SK-N-MC (cell line): Measurements from ENCODE around the gene SLC8A2.
"Not testable (repeated sequence)": the region's sequence is repeated elsewhere in the genome, so short reads cannot be mapped to it uniquely, and the experiment has no call there.

ENCODE experiments used
- DNase-seq: peaks from one replicate; pipeline ENCODE4 v3.0.0-alpha.2; 2011; ENCODE audit warnings: low read depth, low spot score
- H3K27ac ChIP-seq: fragments of 200-600 bp; sonication (generic); 2 replicates; pipeline ENCODE4 v1.5.1; 2016; ENCODE audit warnings: mixed run types
- H3K36me3 ChIP-seq: fragments of 200-600 bp; sonication (generic); 2 replicates; pipeline ENCODE4 v1.6.1; 2017; ENCODE audit warnings: antibody characterized with exemption, low read length, mixed read lengths; ENCODE audit not compliant: insufficient read depth
- H3K4me3 ChIP-seq: fragments of 200-600 bp; sonication (generic); 2 replicates; pipeline ENCODE4 v1.5.1; 2016
- H3K9ac ChIP-seq: fragments of 200-600 bp; sonication (generic); 2 replicates; pipeline ENCODE4 v1.8.0; 2017; ENCODE audit warnings: mixed run types, mixed read lengths; ENCODE audit not compliant: insufficient read length
- H3K9me3 ChIP-seq: fragments of 200-600 bp; sonication (generic); 2 replicates; pipeline ENCODE4 v1.6.1; 2017; ENCODE audit warnings: low read depth, mild to moderate bottlenecking, antibody characterized with exemption, low read length, moderate library complexity, mixed read lengths
- EZH2 ChIP-seq: fragments of 200-600 bp; sonication (generic); IDR thresholded peaks from one replicate; pipeline ENCODE4 v1.6.1; 2017; ENCODE audit warnings: antibody characterized with exemption
- FOXP2 ChIP-seq: optimal IDR thresholded peaks from 2 replicates; pipeline ENCODE3; 2011; ENCODE audit warnings: mild to moderate bottlenecking, moderate library complexity; ENCODE audit not compliant: insufficient read depth; ENCODE audit errors: extremely low read length, control extremely low read depth
- POLR2AphosphoS5 ChIP-seq: IDR thresholded peaks from 2 replicates; pipeline ENCODE4 v1.6.1; 2012; ENCODE audit warnings: mild to moderate bottlenecking, low read depth, low read length, borderline replicate concordance

SLC8A2 gene

GRCh38 chr19:47390533-47391488, 80.9 kb downstream of the SLC8A2 start:
- Histone ChIP-seq H3K36me3 (no peaks in the 10 kb centered on the region), H3K9ac (no peak overlapping the region), H3K27ac (no peak overlapping the region), H3K4me3 (no peak overlapping the region), H3K9me3 (no peaks in the 10 kb centered on the region)
- no peak for TF ChIP-seq POLR2AphosphoS5
- no peak for TF ChIP-seq FOXP2
- no peak for TF ChIP-seq EZH2
- DNase-seq, result no peak

DNA sequence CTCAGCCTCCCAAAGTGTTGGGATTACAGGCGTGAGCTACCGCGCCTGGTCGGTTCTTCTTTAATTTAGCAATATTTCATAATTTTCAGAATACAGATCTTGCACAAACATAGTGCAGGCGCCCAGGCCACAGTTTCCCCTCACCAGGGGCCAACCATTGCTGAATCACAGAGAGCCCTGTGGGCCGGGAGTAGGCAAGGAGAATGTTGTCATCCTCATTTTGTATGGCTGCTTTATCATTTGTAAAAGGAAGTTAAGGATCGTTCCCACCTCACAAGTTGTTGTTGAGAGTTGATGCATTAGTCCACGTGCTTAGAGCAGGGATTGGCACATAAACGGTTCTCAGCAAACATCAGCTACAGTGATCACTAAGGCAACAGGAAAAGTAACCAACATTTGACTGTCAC, 82.5 kb downstream of the SLC8A2 start:
- DNase-seq, result no peak

DNA sequence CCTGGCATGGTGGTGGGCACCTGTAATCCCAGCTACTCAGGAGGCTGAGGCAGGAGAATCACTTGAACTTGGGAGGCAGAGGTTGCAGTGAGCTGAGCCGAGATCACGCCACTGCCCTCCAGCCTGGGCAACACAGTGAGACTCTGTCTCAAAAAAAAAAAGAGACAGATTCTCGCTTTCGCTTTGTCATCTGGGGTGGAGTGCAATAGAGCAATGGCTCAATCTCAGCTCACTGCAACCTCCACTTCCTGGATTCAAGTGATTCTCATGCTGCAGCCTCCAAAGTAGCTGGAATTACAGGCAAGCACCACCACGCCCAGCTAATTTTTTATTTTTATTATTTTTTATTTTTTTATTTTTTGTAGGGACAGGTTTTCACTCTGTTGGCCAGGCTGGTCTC, 83.0 kb downstream of the SLC8A2 start:
- H3K9me3 ChIP-seq, H3K9ac ChIP-seq, H3K36me3 ChIP-seq, H3K27ac ChIP-seq, H3K4me3 ChIP-seq, DNase-seq: not testable (repeated sequence)

More for the DNA sequence above, 82.5 kb downstream of the SLC8A2 start:
- Histone ChIP-seq H3K36me3 (no peaks in the 10 kb centered on the region), H3K4me3 (no peak overlapping the region), H3K27ac (no peak overlapping the region), H3K9ac (no peak overlapping the region), H3K9me3 (no peaks in the 10 kb centered on the region)
- TF ChIP-seq EZH2, result no peak
- TF ChIP-seq POLR2AphosphoS5, result no peak
- TF ChIP-seq FOXP2, result no peak

DNA sequence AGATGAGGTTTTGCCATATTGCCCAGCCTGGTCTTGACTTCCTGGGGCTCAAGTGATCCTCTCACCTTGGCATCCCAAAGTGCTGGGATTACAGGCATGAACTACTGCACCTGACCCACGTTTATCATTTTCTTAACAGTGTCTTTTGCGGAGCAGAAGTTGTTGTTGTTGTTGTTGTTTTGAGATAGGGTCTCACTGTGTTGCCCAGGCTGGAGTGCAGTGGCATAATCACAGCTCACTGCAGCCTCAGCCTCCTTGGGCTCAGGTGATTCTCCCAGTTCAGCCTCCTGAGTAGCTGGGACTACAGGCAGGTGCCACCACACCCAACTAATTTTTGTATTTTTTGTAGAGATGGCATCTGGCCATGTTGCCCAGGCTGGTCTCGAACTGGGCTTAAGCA, 84.1 kb downstream of the SLC8A2 start:
- H3K36me3 ChIP-seq, H3K4me3 ChIP-seq, DNase-seq, H3K9ac ChIP-seq, H3K27ac ChIP-seq, H3K9me3 ChIP-seq: not testable (repeated sequence)

GRCh38 chr19:47386582-47386981, 85.1 kb downstream of the SLC8A2 start:
- H3K9me3 ChIP-seq, H3K36me3 ChIP-seq, H3K27ac ChIP-seq, DNase-seq, H3K9ac ChIP-seq, H3K4me3 ChIP-seq: not testable (repeated sequence)

DNA sequence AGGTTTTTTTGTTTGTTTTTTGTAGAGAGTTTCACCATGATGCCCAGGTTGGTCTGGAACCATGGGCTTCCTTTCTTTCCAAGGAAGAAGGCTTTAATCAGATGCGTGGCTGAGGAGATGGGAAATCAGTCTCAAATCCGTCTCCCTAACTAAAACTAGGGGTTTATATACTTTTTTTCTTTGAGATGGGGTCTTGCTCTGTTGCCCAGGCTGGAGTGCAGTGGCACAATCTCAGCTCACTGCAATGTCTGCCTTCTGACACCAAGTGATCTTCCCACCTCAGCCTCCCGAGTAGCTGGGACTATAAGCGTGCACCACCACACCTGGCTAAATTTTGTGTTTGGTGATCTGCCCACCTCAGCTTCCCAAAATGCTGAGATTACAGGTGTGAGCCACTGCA, 87.2 kb downstream of the SLC8A2 start:
- not testable (repeated sequence) for H3K27ac ChIP-seq, H3K9me3 ChIP-seq, H3K4me3 ChIP-seq, H3K9ac ChIP-seq, DNase-seq
- H3K36me3 ChIP-seq, result peaks cover 23% of the 10 kb centered on the region; the same call in 1 of the 2 replicates

- not testable (repeated sequence) for H3K9ac ChIP-seq, DNase-seq
- peak; percentile 6; the same call in 1 of the 2 replicates for TF ChIP-seq POLR2AphosphoS5
These were observed 87.8 kb downstream of the SLC8A2 start for GRCh38 chr19:47383890-47384289.

GRCh38 chr19:47381653-47382279, 89.9 kb downstream of the SLC8A2 start:
- Histone ChIP-seq H3K9me3 (no peaks in the 10 kb centered on the region), H3K9ac (no peak overlapping the region), H3K27ac (no peak overlapping the region), H3K36me3 (peaks cover 27% of the 10 kb centered on the region; the same call in 1 of the 2 replicates), H3K4me3 (no peak overlapping the region)
- TF ChIP-seq FOXP2, result no peak
- TF ChIP-seq EZH2, result no peak
- TF ChIP-seq POLR2AphosphoS5, result no peak
- no peak for DNase-seq

More at GRCh38 chr19:47383890-47384289, 87.8 kb downstream of the SLC8A2 start:
- H3K36me3 ChIP-seq, result peaks cover 23% of the 10 kb centered on the region; the same call in 1 of the 2 replicates
- not testable (repeated sequence) for H3K4me3 ChIP-seq, H3K9me3 ChIP-seq, H3K27ac ChIP-seq

GRCh38 chr19:47381121-47381520, 90.6 kb downstream of the SLC8A2 start:
- TF ChIP-seq POLR2AphosphoS5 (no peak), EZH2 (no peak), FOXP2 (no peak)
- Histone ChIP-seq H3K4me3 (no peak overlapping the region), H3K27ac (no peak overlapping the region), H3K9me3 (no peaks in the 10 kb centered on the region), H3K9ac (no peak overlapping the region), H3K36me3 (peaks cover 33% of the 10 kb centered on the region; the same call in 1 of the 2 replicates)
- no peak for DNase-seq
